Calu3 (cell line): ENCODE data around the gene AFF4. TPM values are rescaled to one million over a fixed set of nuclear protein-coding genes. Genes with fewer than 3 reads are reported as not detected.

Experiments
- BruUV-seq: library from RNA; stranded (reverse); fragments of 400-500 nt; replicated peaks from 2 replicates; lab custom pipeline; 2021; lab: Mats Ljungman, UMichigan
- CTCF ChIA-PET: fragments of 300-600 bp; sonication (Branson Sonifier 250); formaldehyde crosslinking; loops from one replicate; lab custom pipeline; 2022; ENCODE audit warnings: antibody characterized with exemption; lab: Charles Lee
- DNase-seq: peaks from one replicate; pipeline ENCODE4 v3.0.0; 2022
- H3K27ac Mint-ChIP-seq: one replicate; pipeline ENCODE4 v1.8.0; 2022; ENCODE audit warnings: mixed read lengths; ENCODE audit not compliant: unreplicated experiment
- H3K27me3 Mint-ChIP-seq: one replicate; pipeline ENCODE4 v1.8.0; 2022; ENCODE audit warnings: mixed read lengths; ENCODE audit not compliant: unreplicated experiment
- H3K36me3 Mint-ChIP-seq: one replicate; pipeline ENCODE4 v1.8.0; 2022; ENCODE audit warnings: mild to moderate bottlenecking, moderate library complexity, mixed read lengths; ENCODE audit not compliant: insufficient read depth, unreplicated experiment
- H3K4me1 Mint-ChIP-seq: one replicate; pipeline ENCODE4 v1.8.0; 2022; ENCODE audit warnings: mild to moderate bottlenecking, low read depth, mixed read lengths; ENCODE audit not compliant: unreplicated experiment
- H3K4me3 Mint-ChIP-seq: one replicate; pipeline ENCODE4 v1.8.0; 2022; ENCODE audit warnings: mild to moderate bottlenecking, low read depth, moderate library complexity, mixed read lengths; ENCODE audit not compliant: unreplicated experiment
- H3K9me3 Mint-ChIP-seq: one replicate; pipeline ENCODE4 v1.8.0; 2022; ENCODE audit warnings: low read depth, mixed read lengths; ENCODE audit not compliant: unreplicated experiment
- intact Hi-C: fragments of 100-400 bp; cut with micrococcal nuclease; formaldehyde crosslinking; loops from one replicate; pipeline ENCODE4 v1.10.0; 2022; ENCODE audit not compliant: unreplicated experiment
- total RNA-seq: library from RNA; stranded (reverse); gene quantifications from 2 replicates; pipeline ENCODE4 v1.2.3, GENCODE V29; 2022
- TF ChIP-seq, protein P1 (sequence below): fragments of 200-600 bp; IDR thresholded peaks from one replicate; pipeline ENCODE4 v1.8.0; 2022; ENCODE audit warnings: antibody characterized with exemption; ENCODE audit not compliant: unreplicated experiment

AFF4 gene
- total RNA-seq, 1 experiment from 2014 or later = 87.1 TPM

DNA sequence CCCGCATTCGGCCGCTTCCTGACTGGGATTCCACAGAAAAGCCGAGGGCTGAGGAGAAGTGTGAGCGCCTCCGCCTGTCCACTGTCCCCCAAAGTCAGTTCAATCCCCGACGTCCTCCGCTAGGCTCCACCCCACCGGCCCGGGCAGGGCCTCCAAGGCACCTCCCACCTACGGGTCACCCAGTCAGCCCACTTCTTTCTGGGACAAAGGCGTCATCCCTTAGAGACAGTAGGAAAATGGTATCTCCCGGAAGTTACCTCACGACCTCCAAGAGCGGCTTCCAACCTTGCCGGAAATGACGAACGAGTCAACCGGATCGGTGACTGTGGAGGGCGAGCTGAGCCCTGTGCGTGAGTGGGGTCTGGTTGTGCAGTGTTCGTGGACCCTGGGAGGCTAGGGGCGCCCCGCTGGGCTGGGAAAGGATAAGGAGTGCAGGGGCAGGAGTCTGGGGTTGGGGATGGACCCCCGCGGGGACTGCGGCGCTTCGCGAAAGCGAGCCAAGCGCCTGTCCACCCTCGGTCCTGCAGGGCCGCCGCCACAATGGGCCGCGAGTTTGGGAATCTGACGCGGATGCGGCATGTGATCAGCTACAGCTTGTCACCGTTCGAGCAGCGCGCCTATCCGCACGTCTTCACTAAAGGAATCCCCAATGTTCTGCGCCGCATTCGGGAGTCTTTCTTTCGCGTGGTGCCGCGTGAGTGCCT is 96.9 kb downstream of the AFF4 start, which contains the start of the genes GDF9 and UQCRQ:
Gene GDF9 (minus strand): TSS at position 128 of the 704 bp plus-strand sequence. CDS start 1,936 bp downstream, outside the sequence.
Gene UQCRQ (plus strand): TSS at position 301 of the 704 bp plus-strand sequence. CDS start 240 bp downstream, at position 541.
- intact Hi-C loops = loop anchor here (5.0 kb wide), 1 partner anchor 479 kb away; no protein-coding TSS in a partner anchor
- Mint-ChIP-seq H3K27ac (peak within 1 kb of the TSS; percentile 93), H3K36me3 (peaks cover 55% of the 10 kb centered on the region), H3K9me3 (no peaks in the 10 kb centered on the region), H3K27me3 (no peaks in the 10 kb centered on the region), H3K4me1 (peaks cover 8% of the 10 kb centered on the region), H3K4me3 (peak within 1 kb of the TSS; percentile 82)
- BruUV-seq = no TSS peak
- DNase-seq = peak; percentile 99
- CTCF ChIA-PET = interaction anchor here (0.6 to 1.6 kb wide), 8 partner anchors 9 to 340 kb away, joined by 3 to 9 read pairs (median 4); partner anchors contain the start of gene CCNI2
- TF ChIP-seq, protein P1, sequence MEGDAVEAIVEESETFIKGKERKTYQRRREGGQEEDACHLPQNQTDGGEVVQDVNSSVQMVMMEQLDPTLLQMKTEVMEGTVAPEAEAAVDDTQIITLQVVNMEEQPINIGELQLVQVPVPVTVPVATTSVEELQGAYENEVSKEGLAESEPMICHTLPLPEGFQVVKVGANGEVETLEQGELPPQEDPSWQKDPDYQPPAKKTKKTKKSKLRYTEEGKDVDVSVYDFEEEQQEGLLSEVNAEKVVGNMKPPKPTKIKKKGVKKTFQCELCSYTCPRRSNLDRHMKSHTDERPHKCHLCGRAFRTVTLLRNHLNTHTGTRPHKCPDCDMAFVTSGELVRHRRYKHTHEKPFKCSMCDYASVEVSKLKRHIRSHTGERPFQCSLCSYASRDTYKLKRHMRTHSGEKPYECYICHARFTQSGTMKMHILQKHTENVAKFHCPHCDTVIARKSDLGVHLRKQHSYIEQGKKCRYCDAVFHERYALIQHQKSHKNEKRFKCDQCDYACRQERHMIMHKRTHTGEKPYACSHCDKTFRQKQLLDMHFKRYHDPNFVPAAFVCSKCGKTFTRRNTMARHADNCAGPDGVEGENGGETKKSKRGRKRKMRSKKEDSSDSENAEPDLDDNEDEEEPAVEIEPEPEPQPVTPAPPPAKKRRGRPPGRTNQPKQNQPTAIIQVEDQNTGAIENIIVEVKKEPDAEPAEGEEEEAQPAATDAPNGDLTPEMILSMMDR = no peak

DNA sequence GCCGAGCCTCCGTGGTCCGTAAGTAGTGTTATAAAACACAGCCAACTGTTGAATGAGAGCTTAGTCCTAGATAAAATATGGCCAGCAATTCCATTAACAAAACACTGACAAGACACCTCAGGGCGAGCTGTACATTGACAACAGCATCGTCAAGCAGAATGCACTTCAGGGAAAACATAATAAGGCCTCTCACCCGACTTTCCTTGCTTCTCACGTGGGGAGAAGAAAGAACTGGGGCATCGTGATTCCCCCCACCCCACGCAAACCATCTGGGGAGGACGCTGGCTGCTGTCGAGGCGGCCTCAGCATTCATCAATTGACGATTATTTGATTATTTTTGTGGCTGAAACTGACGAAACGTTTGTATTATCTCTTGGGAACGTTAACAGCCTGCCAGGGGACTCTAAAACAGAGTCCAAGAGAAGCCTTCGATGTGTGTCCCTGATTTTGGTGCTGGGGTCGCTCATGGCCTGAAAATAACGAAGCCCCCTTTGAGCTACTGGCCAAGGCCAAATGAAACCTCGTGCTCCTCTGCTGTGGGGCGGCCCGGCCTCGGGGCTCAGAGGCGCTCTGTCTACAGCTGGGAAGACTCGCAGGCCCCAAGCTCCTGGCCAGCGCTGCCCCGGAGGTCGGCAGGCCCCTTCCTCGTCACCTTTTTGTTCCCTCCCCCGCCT is 97.6 kb downstream of the AFF4 start:
- Mint-ChIP-seq H3K27ac (peak overlapping the region; percentile 93), H3K36me3 (peaks cover 49% of the 10 kb centered on the region), H3K9me3 (no peaks in the 10 kb centered on the region), H3K4me3 (peak overlapping the region; percentile 82), H3K4me1 (peaks cover 8% of the 10 kb centered on the region), H3K27me3 (no peaks in the 10 kb centered on the region)
- no peak for DNase-seq
- CTCF ChIA-PET = interaction anchor here (0.7 to 1.6 kb wide), 6 partner anchors 8 to 339 kb away, joined by 3 to 9 read pairs (median 4); partner anchors contain the start of gene CCNI2
- BruUV-seq = TSS peak; percentile 88
- TF ChIP-seq, protein P1 = no peak
- intact Hi-C loops = loop anchor here (5.0 kb wide), 1 partner anchor 479 kb away; no protein-coding TSS in a partner anchor

DNA sequence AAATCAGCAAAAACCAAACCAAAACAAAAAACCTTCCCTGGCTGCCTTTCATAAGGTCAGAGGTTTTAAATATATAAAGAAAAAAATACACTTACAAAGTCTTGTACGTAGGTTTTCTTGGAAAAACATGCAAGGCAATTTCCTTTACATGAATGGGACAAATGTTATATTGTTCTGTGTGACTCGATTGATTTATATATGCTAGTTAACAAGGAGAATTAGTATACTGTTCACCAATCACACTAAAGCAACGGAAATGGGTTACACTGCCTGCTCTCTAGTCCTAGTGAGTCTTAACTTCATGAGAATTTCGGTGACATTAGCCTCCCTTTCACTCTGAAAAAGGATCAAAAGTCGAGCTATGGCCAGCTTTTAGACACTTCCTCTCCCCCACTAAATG is 102.7 kb downstream of the AFF4 start:
- CTCF ChIA-PET = no interaction called here
- H3K9me3 Mint-ChIP-seq = no peaks in the 10 kb centered on the region
- DNase-seq = no peak
- no peak overlapping the region for H3K27ac Mint-ChIP-seq
- TF ChIP-seq, protein P1 = no peak
- H3K36me3 Mint-ChIP-seq = peaks cover under 1% of the 10 kb centered on the region
- intact Hi-C loops = no loop called here
- no peaks in the 10 kb centered on the region for H3K27me3 Mint-ChIP-seq
- H3K4me1 Mint-ChIP-seq = no peaks in the 10 kb centered on the region
- H3K4me3 Mint-ChIP-seq = no peak overlapping the region
- BruUV-seq = no TSS peak

DNA sequence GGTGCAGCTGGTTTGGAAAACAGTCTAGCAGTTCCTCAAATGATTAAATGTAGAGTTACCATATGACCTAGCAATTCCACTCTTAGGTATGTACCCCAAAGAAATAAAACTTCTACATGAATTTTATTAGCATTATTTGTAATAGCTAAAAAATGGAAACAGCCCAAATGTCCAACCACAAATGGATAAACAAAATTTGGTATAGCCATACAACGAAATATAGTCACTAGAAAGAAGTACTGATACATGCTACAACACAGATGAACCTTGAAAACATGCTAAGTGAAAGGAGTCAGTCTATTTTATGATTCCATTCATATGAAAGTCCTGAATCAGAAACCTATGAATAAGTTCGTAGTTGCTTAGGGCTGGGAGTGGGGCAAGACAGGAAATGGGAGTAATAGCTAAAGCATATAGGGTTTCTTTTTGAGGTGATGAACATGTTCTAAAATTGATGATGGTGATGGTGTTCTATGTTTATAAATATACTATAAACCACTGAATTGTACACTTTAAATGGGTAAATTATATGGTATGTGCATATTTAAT is 103.5 kb downstream of the AFF4 start:
- no TSS peak for BruUV-seq
- Mint-ChIP-seq H3K27ac (no peak overlapping the region), H3K9me3 (no peaks in the 10 kb centered on the region), H3K4me3 (no peak overlapping the region), H3K27me3 (no peaks in the 10 kb centered on the region), H3K36me3 (no peaks in the 10 kb centered on the region), H3K4me1 (no peaks in the 10 kb centered on the region)
- no peak for DNase-seq
- CTCF ChIA-PET = no interaction called here
- intact Hi-C loops = no loop called here
- TF ChIP-seq, protein P1 = no peak
